Measurements from ENCODE around the gene GCLC.

Gene GCLC

DNA sequence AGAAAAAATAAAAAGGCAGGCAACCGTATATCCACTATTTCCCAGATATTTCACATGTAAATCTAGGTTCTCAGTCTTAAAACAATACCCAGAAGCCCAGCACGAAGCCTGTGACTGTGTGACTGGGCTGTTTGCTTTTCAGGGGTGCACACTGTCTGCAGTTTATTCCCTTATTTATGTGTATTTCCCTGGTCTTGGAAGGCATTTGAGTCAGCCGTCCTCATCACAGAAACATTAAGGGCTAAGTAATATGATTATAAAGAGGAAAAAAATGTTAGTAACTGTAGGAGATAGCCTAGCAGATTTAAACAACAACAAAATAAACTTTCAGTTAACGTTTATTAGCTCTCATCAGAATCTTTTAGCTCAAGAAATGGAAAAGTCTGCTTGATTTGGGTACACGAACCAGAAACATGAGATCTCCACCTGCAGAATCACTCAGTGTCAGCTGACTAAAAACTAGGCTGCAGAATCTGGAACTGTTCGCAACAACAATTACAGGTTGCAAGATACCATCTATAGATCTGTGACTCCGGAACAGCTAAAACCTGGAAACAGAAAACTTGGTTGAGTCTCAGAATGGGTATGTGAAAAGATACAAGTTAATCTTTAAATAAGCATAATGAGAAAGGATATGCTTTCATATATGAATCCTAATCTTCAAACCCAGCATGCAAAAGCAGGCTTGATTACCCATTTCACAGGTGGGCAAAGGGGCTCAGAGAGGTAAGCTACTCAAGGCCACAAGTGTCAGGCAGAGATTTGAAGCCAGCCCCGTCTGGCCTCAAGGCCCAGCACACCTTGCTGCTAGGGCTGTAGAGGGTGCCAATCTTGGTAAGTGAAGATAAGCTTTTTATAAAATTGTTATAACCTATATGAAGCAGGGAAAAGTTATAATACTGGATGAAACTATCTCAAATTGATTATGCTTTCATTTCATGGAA is 21.1 kb downstream of the GCLC start:
- H3K36me3 ChIP-seq (ENCODE audit: control insufficient read depth in 2 of 2, insufficient read depth in 1 of 2, low read length in 2 of 2) = peaks cover 5 to 15% of the 10 kb centered on the region in 2 experiments; a peak in 2 of 3 replicates
- H3K4me1 ChIP-seq (ENCODE audit: control insufficient read depth, insufficient read depth, low read length) = peaks cover 33% of the 10 kb centered on the region
- TF ChIP-seq, protein P1, sequence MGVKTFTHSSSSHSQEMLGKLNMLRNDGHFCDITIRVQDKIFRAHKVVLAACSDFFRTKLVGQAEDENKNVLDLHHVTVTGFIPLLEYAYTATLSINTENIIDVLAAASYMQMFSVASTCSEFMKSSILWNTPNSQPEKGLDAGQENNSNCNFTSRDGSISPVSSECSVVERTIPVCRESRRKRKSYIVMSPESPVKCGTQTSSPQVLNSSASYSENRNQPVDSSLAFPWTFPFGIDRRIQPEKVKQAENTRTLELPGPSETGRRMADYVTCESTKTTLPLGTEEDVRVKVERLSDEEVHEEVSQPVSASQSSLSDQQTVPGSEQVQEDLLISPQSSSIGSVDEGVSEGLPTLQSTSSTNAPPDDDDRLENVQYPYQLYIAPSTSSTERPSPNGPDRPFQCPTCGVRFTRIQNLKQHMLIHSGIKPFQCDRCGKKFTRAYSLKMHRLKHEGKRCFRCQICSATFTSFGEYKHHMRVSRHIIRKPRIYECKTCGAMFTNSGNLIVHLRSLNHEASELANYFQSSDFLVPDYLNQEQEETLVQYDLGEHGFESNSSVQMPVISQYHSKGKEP (tag by site-specific recombination; IDR thresholded peaks at IDR 0.05) = 0 out of 2 replicates have a peak, but pooled peaks have one; percentile 14
- TF ChIP-seq KLF1 (tag by site-specific recombination; IDR thresholded peaks at IDR 0.05) (no peak), ZNF140 (tag by site-specific recombination; IDR thresholded peaks at IDR 0.05) (no peak), EGR2 (tag by site-specific recombination; IDR thresholded peaks at IDR 0.05; ENCODE audit: low read depth) (no peak)
- ChIA-PET POLR2A (interaction anchor here (1.0 kb wide), 1 partner anchor 20 kb away, joined by 3 read pairs; no protein-coding TSS in a partner anchor), CTCF (interaction anchor here (0.5 to 5.3 kb wide), 9 partner anchors 11 to 205 kb away, joined by 3 to 25 read pairs (median 3); no protein-coding TSS in a partner anchor)
- H3K4me3 ChIP-seq (ENCODE audit: low read depth, low read length) = no peak overlapping the region
- no peaks in the 10 kb centered on the region for H3K9me3 ChIP-seq (ENCODE audit: control insufficient read depth, insufficient read depth, low read depth, low read length)
- no peak overlapping the region for H3K27ac ChIP-seq (ENCODE audit: extremely low read depth, low read depth, low read length)

- H3K4me3 ChIP-seq (ENCODE audit: low read depth, low read length) = no peak overlapping the region
- H3K36me3 ChIP-seq (ENCODE audit: control insufficient read depth in 2 of 2, insufficient read depth in 1 of 2, low read length in 2 of 2) = peaks cover 11 to 27% of the 10 kb centered on the region in 2 experiments
- H3K27ac ChIP-seq (ENCODE audit: extremely low read depth, low read depth, low read length) = no peak overlapping the region
- peaks cover 14% of the 10 kb centered on the region for H3K4me1 ChIP-seq (ENCODE audit: control insufficient read depth, insufficient read depth, low read length)
- TF ChIP-seq ZNF248 (tag by site-specific recombination; IDR thresholded peaks at IDR 0.05) = no peak
- peak; percentile 31; the same call in 1 of the 2 replicates for TF ChIP-seq ZIC2 (tag by site-specific recombination; IDR thresholded peaks at IDR 0.05)
- ChIA-PET CTCF (interaction anchor here (0.6 to 2.2 kb wide), 5 partner anchors 22 to 204 kb away, joined by 3 to 10 read pairs (median 3); no protein-coding TSS in a partner anchor), POLR2A (no interaction called here)
- no peaks in the 10 kb centered on the region for H3K9me3 ChIP-seq (ENCODE audit: control insufficient read depth, insufficient read depth, low read depth, low read length)
Observed at GRCh38 chr6:53520320-53520928, 24.5 kb downstream of the GCLC start.

DNA sequence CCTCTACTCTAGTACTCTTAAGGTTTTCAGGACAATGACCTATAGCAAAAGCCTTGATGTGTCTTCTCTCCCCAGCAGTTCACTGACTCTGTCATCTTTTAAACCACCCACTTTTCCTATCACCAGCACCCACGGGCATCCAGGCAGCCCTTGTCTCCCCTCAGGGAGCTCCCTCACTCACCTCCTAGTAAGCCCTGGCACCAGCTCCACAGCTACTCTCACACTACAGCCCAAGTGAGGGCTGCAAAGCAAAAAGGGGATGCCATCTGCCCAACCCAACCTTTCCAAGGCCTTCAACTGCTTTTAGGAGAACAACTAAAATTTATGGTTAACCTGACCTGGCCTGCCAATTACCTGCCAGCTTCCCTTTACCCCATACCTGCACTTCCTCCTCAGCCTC is 26.0 kb downstream of the GCLC start:
- Histone ChIP-seq H3K4me1 (ENCODE audit: control insufficient read depth, insufficient read depth, low read length) (peaks cover 4% of the 10 kb centered on the region), H3K4me3 (ENCODE audit: low read depth, low read length) (no peak overlapping the region), H3K27ac (ENCODE audit: extremely low read depth, low read depth, low read length) (no peak overlapping the region), H3K9me3 (ENCODE audit: control insufficient read depth, insufficient read depth, low read depth, low read length) (no peaks in the 10 kb centered on the region), H3K36me3 (ENCODE audit: control insufficient read depth in 2 of 2, insufficient read depth in 1 of 2, low read length in 2 of 2) (peaks cover 11 to 42% of the 10 kb centered on the region in 2 experiments)
- TF ChIP-seq ZFHX2 (tag by site-specific recombination; conservative IDR thresholded peaks at IDR 0.05) = 0 out of 2 replicates have a peak, but pooled peaks have one; percentile 8
- no peak for TF ChIP-seq ZNF488 (tag by site-specific recombination; IDR thresholded peaks at IDR 0.05)
- CTCF ChIA-PET = interaction anchor here (0.5 to 1.9 kb wide), 7 partner anchors 11 to 1086 kb away, joined by 3 to 8 read pairs (median 3); no protein-coding TSS in a partner anchor
- POLR2A ChIA-PET = interaction anchor here (1.5 kb wide), 1 partner anchor 26 kb away, joined by 5 read pairs; the partner anchor contains the start of gene GCLC

GRCh38 chr6:53517021-53517420 is 27.9 kb downstream of the GCLC start:
- CTCF ChIA-PET = interaction anchor here (0.7 to 1.3 kb wide), 7 partner anchors 13 to 276 kb away, joined by 3 to 8 read pairs (median 5); no protein-coding TSS in a partner anchor
- no peak overlapping the region for H3K27ac ChIP-seq (ENCODE audit: extremely low read depth, low read depth, low read length)
- TF ChIP-seq ZNF600 (tag by site-specific recombination; IDR thresholded peaks at IDR 0.05) = 0 out of 2 replicates have a peak, but pooled peaks have one; percentile 16
- TF ChIP-seq ZBTB6 (tag by site-specific recombination; IDR thresholded peaks at IDR 0.05) = 0 out of 2 replicates have a peak, but pooled peaks have one; percentile 44
- TF ChIP-seq, protein P2, sequence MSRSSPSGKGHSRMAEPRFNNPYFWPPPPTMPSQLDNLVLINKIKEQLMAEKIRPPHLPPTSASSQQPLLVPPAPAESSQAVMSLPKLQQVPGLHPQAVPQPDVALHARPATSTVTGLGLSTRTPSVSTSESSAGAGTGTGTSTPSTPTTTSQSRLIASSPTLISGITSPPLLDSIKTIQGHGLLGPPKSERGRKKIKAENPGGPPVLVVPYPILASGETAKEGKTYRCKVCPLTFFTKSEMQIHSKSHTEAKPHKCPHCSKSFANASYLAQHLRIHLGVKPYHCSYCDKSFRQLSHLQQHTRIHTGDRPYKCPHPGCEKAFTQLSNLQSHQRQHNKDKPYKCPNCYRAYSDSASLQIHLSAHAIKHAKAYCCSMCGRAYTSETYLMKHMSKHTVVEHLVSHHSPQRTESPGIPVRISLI (tag by site-specific recombination; IDR thresholded peaks at IDR 0.05) = peak; percentile 96
- TF ChIP-seq ZFHX2 (tag by site-specific recombination; conservative IDR thresholded peaks at IDR 0.05) = no peak
- TF ChIP-seq ZBTB17 (tag by site-specific recombination; IDR thresholded peaks at IDR 0.05) = 0 out of 2 replicates have a peak, but pooled peaks have one; percentile 28
- no peak for TF ChIP-seq BCL11A (tag by site-specific recombination; IDR thresholded peaks at IDR 0.05; ENCODE audit: low read depth)

More at GRCh38 chr6:53517021-53517420, 27.9 kb downstream of the GCLC start:
- peaks cover 12 to 57% of the 10 kb centered on the region in 2 experiments for H3K36me3 ChIP-seq (ENCODE audit: control insufficient read depth in 2 of 2, insufficient read depth in 1 of 2, low read length in 2 of 2)
- no peak overlapping the region for H3K4me3 ChIP-seq (ENCODE audit: low read depth, low read length)
- POLR2A ChIA-PET = interaction anchor here (0.6 to 1.0 kb wide), 7 partner anchors 14 to 889 kb away, joined by 3 to 8 read pairs (median 3); no protein-coding TSS in a partner anchor
- no peaks in the 10 kb centered on the region for H3K4me1 ChIP-seq (ENCODE audit: control insufficient read depth, insufficient read depth, low read length)
- no peaks in the 10 kb centered on the region for H3K9me3 ChIP-seq (ENCODE audit: control insufficient read depth, insufficient read depth, low read depth, low read length)
